NCI-H226 (cell line): Measurements from ENCODE around the gene SMARCAD1.
"Not testable (repeated sequence)": the region's sequence is repeated elsewhere in the genome, so short reads cannot be mapped to it uniquely, and the experiment has no call there.

ENCODE experiments used
- DNase-seq: peaks from one replicate; pipeline ENCODE4 v3.0.0-alpha.2; 2015

SMARCAD1 gene

GRCh38 chr4:94235825-94236224 is 28.2 kb downstream of the SMARCAD1 start:
- DNase-seq: no peak

- no peak for DNase-seq
Measured at GRCh38 chr4:94237271-94237670, 29.6 kb downstream of the SMARCAD1 start.

GRCh38 chr4:94238160-94238559 is 30.5 kb downstream of the SMARCAD1 start:
- DNase-seq: no peak

GRCh38 chr4:94240384-94240783 is 32.7 kb downstream of the SMARCAD1 start:
- DNase-seq: no peak

- DNase-seq: no peak
Measured at GRCh38 chr4:94244087-94244828, 36.6 kb downstream of the SMARCAD1 start.

- DNase-seq: no peak
Measured at GRCh38 chr4:94244829-94245185, 37.1 kb downstream of the SMARCAD1 start.

- DNase-seq: no peak
Measured at GRCh38 chr4:94251094-94251493, 43.4 kb downstream of the SMARCAD1 start.

GRCh38 chr4:94253036-94253435 is 45.4 kb downstream of the SMARCAD1 start:
- no peak for DNase-seq

GRCh38 chr4:94256144-94256783 is 48.6 kb downstream of the SMARCAD1 start:
- DNase-seq: no peak

- no peak for DNase-seq
Measured at GRCh38 chr4:94256828-94257227, 49.2 kb downstream of the SMARCAD1 start.

- DNase-seq: no peak
Measured at GRCh38 chr4:94262163-94263016, 54.7 kb downstream of the SMARCAD1 start.

GRCh38 chr4:94267037-94267436 is 59.4 kb downstream of the SMARCAD1 start:
- DNase-seq: no peak

- DNase-seq: no peak
Measured at GRCh38 chr4:94271248-94271647, 63.6 kb downstream of the SMARCAD1 start.

GRCh38 chr4:94274912-94275311 is 67.2 kb downstream of the SMARCAD1 start:
- DNase-seq: no peak

- DNase-seq: no peak
Measured at GRCh38 chr4:94276204-94276603, 68.5 kb downstream of the SMARCAD1 start.

GRCh38 chr4:94277534-94277933 is 69.9 kb downstream of the SMARCAD1 start:
- no peak for DNase-seq

GRCh38 chr4:94278781-94279180 is 71.1 kb downstream of the SMARCAD1 start:
- no peak for DNase-seq

GRCh38 chr4:94284889-94285288 is 77.2 kb downstream of the SMARCAD1 start:
- DNase-seq: no peak

GRCh38 chr4:94285666-94286065 is 78.0 kb downstream of the SMARCAD1 start:
- no peak for DNase-seq

GRCh38 chr4:94290245-94290644 is 82.6 kb downstream of the SMARCAD1 start:
- no peak for DNase-seq

GRCh38 chr4:94293981-94294380 is 86.3 kb downstream of the SMARCAD1 start:
- not testable (repeated sequence) for DNase-seq

- not testable (repeated sequence) for DNase-seq
Measured at GRCh38 chr4:94295473-94295872, 87.8 kb downstream of the SMARCAD1 start.

GRCh38 chr4:94298725-94299252 is 91.1 kb downstream of the SMARCAD1 start:
- DNase-seq: no peak
